T-helper 1 cell treated with Interleukin-12 subunit alpha and Interleukin-12 subunit beta and Interleukin-4 antibody, amounts not matched to agents 30 ng/mL and 1 ng/mL, for 36 hours (primary cell): ENCODE data around the gene RUNX3. TPM values are rescaled to one million over a fixed set of nuclear protein-coding genes. Genes with fewer than 3 reads are reported as not detected.

Experiments used
- total RNA-seq: library from RNA; stranded (reverse); gene quantifications from 2 replicates; pipeline ENCODE4 v1.2.3, GENCODE V29; 2022

Gene RUNX3
- total RNA-seq, 1 donor from 2014 or later: 179 TPM

Other genes starting within 250 kb of the RUNX3 start
- 26.9 and 28.4 TPM in 2 replicates for gene CLIC4, start 184.8 kb downstream of the RUNX3 start, total RNA-seq